Measurements from ENCODE around the gene IFFO2.

IFFO2 gene

DNA sequence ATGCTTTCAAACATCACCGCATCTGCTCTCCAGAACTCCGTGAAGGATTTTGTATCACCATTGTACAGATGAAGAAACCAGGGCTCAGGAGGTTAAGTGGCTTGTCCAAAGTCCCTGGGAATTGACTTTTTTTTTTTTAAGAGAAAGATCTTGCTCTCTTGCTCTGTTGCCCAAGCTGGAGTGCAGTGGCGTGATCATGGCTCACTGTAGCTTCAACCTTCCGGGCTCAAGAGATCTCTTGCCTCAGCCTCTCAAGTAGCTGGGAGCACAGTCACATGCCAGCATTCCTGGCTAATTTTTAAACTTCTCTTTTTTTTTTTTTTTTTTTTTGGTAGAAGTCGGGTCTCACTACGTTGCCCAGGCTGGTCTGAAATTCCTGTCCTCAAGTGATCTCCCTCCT lies 90.2 kb downstream of the IFFO2 start:
- TF ChIP-seq, protein P1, sequence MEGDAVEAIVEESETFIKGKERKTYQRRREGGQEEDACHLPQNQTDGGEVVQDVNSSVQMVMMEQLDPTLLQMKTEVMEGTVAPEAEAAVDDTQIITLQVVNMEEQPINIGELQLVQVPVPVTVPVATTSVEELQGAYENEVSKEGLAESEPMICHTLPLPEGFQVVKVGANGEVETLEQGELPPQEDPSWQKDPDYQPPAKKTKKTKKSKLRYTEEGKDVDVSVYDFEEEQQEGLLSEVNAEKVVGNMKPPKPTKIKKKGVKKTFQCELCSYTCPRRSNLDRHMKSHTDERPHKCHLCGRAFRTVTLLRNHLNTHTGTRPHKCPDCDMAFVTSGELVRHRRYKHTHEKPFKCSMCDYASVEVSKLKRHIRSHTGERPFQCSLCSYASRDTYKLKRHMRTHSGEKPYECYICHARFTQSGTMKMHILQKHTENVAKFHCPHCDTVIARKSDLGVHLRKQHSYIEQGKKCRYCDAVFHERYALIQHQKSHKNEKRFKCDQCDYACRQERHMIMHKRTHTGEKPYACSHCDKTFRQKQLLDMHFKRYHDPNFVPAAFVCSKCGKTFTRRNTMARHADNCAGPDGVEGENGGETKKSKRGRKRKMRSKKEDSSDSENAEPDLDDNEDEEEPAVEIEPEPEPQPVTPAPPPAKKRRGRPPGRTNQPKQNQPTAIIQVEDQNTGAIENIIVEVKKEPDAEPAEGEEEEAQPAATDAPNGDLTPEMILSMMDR (conservative IDR thresholded peaks at IDR 0.05; ENCODE audit: low read depth, low read length): no peak
- no peak for DNase-seq (ENCODE audit: low read depth)
- no peak overlapping the region for H3K4me3 ChIP-seq (ENCODE audit: low read length)

DNA sequence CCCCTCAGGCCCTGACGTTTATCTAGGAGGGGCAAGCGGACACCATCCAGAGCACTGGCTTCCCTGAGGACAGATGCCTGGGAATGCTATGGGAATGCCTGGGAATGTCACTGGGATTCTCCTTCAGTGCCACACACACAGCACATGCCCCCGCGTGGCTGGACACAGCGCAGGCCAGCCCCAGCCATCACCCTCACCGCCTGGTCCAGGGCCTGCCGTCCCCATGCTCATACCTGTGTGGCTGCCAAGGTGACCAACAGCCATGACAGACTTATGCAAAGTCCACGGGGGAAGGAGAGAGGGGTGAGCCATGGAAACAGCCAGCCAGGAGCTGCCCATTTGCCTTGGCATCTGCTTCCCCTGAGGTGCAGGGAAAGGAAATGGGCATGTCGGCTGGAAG lies 91.3 kb downstream of the IFFO2 start:
- TF ChIP-seq, protein P1 (conservative IDR thresholded peaks at IDR 0.05; ENCODE audit: low read depth, low read length): no peak
- DNase-seq (ENCODE audit: low read depth): no peak
- H3K4me3 ChIP-seq (ENCODE audit: low read length): no peak overlapping the region

DNA sequence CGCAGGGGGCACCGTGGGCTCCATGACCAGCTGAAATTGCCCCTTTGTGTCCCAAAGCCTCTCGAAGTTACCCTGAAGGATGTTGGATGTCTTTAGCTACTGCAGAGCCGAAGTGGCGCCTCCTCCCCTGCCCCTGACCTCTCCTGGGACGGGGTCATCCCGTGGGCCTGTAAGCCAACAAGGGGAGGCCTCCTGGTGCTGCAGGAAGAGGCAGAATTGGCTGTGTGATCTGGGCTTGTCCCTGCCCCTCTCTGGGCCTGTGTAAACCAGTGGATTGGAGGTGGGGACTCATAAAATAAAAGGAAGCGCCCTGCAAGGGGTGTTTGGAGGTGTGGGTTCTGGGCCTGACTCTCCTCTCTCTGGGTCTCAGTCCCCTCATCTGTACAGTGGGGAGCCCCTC lies 94.9 kb downstream of the IFFO2 start:
- TF ChIP-seq, protein P1 (conservative IDR thresholded peaks at IDR 0.05; ENCODE audit: low read depth, low read length): no peak
- H3K4me3 ChIP-seq (ENCODE audit: low read length): no peak overlapping the region
- DNase-seq (ENCODE audit: low read depth): no peak

DNA sequence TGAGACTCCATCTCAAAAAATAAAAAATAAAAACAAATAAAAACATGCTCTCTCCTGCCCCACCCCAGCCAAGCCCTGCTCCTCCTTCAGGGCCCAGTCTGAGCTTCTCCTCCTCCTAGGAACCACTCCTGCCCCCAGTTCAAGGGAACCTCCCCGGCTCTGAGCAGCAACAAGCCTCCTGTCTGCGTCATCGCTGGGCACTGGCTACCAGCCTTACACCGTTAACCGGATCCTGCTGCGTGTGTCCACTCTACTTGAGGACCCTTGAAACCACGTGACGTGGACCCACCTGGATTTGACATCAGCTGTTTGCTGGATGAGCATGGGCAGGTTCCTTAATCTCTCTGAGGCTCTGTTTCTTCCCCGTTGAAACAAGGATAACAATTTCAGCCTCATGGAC lies 95.4 kb downstream of the IFFO2 start:
- TF ChIP-seq, protein P1 (conservative IDR thresholded peaks at IDR 0.05; ENCODE audit: low read depth, low read length): no peak
- DNase-seq (ENCODE audit: low read depth): no peak
- no peak overlapping the region for H3K4me3 ChIP-seq (ENCODE audit: low read length)

DNA sequence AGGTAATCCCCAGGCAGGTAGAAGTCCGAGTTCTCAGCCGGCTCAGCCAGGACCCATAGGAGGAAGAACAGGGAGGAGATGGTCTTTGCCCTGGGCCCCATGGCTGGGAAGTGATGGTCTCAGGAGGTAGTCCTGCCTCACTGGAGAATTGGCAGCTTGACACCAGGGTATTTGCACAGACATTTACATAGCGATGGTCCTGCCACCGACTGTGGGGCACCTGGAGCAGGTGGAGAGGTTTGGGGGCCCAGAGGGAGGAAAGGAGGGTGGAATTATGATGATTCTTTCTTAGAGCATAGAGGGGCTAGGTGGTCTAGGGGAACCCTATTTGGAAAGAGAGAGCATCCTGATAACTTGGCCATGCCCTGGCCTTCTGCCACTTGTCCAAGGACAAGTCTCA lies 96.9 kb downstream of the IFFO2 start, which contains the start of gene TAS1R2:
Gene TAS1R2 (minus strand): TSS at position 101 of the 400 bp plus-strand sequence. CDS start 0 bp downstream, at position 101.
- TF ChIP-seq, protein P1 (conservative IDR thresholded peaks at IDR 0.05; ENCODE audit: low read depth, low read length): no peak
- no peak within 1 kb of the TSS for H3K4me3 ChIP-seq (ENCODE audit: low read length)
- no peak for DNase-seq (ENCODE audit: low read depth)

DNA sequence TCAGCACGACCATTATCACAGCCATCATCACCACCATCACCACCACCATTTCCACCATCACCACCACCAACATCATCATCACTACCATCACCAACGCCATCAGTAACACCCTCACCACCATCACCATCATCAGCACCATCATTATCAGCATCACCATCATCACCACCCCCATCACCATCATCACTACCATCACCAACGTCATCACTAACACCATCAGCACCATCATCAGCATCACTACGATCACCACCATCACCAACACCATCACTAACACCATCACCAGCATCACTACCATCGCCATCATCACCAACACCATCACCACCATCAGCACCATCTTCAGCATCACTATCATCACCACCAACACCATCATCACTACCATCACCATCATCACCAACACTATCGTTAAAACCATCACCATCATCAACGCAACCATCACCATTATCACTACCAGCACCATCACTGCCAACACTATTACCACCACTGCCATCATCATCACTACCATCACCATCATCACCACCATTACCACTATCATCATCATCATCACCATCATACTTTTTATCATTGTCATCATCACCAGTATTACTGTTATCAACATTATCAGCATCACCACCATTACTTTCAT lies 98.3 kb downstream of the IFFO2 start:
- DNase-seq (ENCODE audit: low read depth): no peak
- H3K4me3 ChIP-seq (ENCODE audit: low read length): no peak overlapping the region
- TF ChIP-seq, protein P1 (conservative IDR thresholded peaks at IDR 0.05; ENCODE audit: low read depth, low read length): no peak

DNA sequence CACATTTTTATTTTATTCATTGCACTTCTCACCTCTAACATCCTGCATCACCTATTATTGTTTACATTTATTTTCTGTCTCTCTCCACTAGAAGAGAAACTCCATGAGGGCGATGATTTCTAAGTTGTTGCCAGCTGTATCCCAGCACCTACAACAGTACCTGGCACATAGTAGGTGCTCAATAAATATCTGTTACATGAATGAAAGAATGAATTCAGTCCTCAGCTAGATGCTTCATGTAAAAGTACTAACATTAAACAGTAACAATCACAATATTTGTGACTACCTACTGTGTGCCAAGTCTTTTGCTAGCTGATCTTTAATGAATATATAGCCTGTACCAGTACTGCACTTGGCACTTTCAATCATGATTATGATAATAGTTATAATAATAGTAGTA lies 100.0 kb downstream of the IFFO2 start:
- H3K4me3 ChIP-seq (ENCODE audit: low read length): no peak overlapping the region
- no peak for DNase-seq (ENCODE audit: low read depth)
- TF ChIP-seq, protein P1 (conservative IDR thresholded peaks at IDR 0.05; ENCODE audit: low read depth, low read length): no peak
